Neural cell (in vitro differentiated cells): ENCODE data around the gene HS3ST5. TPM values are rescaled to one million over a fixed set of nuclear protein-coding genes. Genes with fewer than 3 reads are reported as not detected.

ENCODE experiments used
- H2AFZ ChIP-seq: fragments of 200-600, 300-800 bp; sonication (generic), shearing (Covaris generic); 2 replicates; pipeline ENCODE4 v1.6.0; 2014; ENCODE audit warnings: low read depth, mild to moderate bottlenecking, antibody characterized with exemption, low read length, moderate library complexity
- H3F3A ChIP-seq: fragments of 200-600 bp; shearing (Covaris generic); 2 replicates; pipeline ENCODE4 v1.6.1; 2016; ENCODE audit warnings: mild to moderate bottlenecking, moderate library complexity, mixed read lengths, antibody characterized with exemption, low read length; ENCODE audit not compliant: insufficient read depth, poor library complexity, severe bottlenecking
- H3K27ac ChIP-seq: fragments of 200-600, 300-800 bp; sonication (generic), shearing (Covaris generic); 2 replicates; pipeline ENCODE4 v1.5.1; 2014; ENCODE audit warnings: mild to moderate bottlenecking, low read length, moderate library complexity
- H3K27me3 ChIP-seq: fragments of 300-800, 200-600 bp; sonication (generic), shearing (Covaris generic); 2 replicates; pipeline ENCODE4 v1.6.0; 2014; ENCODE audit warnings: mild to moderate bottlenecking, low read depth, low read length, moderate library complexity; ENCODE audit not compliant: insufficient read depth
- H3K36me3 ChIP-seq: fragments of 300-800, 200-600 bp; sonication (generic), shearing (Covaris generic); 2 replicates; pipeline ENCODE4 v1.5.1; 2014; ENCODE audit warnings: mild to moderate bottlenecking, antibody characterized with exemption, low read length, moderate library complexity; ENCODE audit not compliant: insufficient read depth
- H3K4me2 ChIP-seq: fragments of 300-800, 200-600 bp; sonication (generic), shearing (Covaris generic); 2 replicates; pipeline ENCODE4 v1.6.0; 2014; ENCODE audit warnings: mild to moderate bottlenecking, low read length
- H3K4me3 ChIP-seq: fragments of 300-800, 200-600 bp; sonication (generic), shearing (Covaris generic); 2 replicates; pipeline ENCODE4 v1.5.1; 2014; ENCODE audit warnings: mild to moderate bottlenecking, low read length, moderate library complexity
- H3K79me2 ChIP-seq: fragments of 200-600 bp; shearing (Covaris generic); replicated peaks from 2 replicates; pipeline ENCODE4 v1.6.0; 2014; ENCODE audit warnings: mild to moderate bottlenecking, low read length, moderate library complexity; ENCODE audit not compliant: insufficient read depth
- H3K9ac ChIP-seq: fragments of 300-800, 200-600 bp; sonication (generic), shearing (Covaris generic); 2 replicates; pipeline ENCODE4 v1.6.1; 2016; ENCODE audit warnings: mild to moderate bottlenecking, low read length, mixed read lengths
- H3K9me2 ChIP-seq: fragments of 200-600 bp; shearing (Covaris generic); 2 replicates; pipeline ENCODE4 v1.6.1; 2016; ENCODE audit warnings: mild to moderate bottlenecking, low read length, mixed read lengths; ENCODE audit not compliant: insufficient read depth
- H3K9me3 ChIP-seq: fragments of 200-600, 300-800 bp; sonication (generic), shearing (Covaris generic); 2 replicates; pipeline ENCODE4 v1.6.1; 2016; ENCODE audit warnings: mild to moderate bottlenecking, mixed run types, low read length, moderate library complexity, mixed read lengths
- H4K20me1 ChIP-seq: fragments of 200-600 bp; shearing (Covaris generic); 2 replicates; pipeline ENCODE4 v1.6.1; 2016; ENCODE audit warnings: mild to moderate bottlenecking, mixed run types; ENCODE audit not compliant: insufficient read depth
- EP300 ChIP-seq: fragments of 450-650 bp; conservative IDR thresholded peaks from 2 replicates; pipeline ENCODE4 v1.6.1; 2014; ENCODE audit warnings: antibody characterized with exemption, mild to moderate bottlenecking, moderate library complexity; ENCODE audit not compliant: poor library complexity, severe bottlenecking
- EZH2 ChIP-seq: fragments of 200-600, 300-800 bp; shearing (Covaris generic), sonication (generic); IDR thresholded peaks from 2 replicates; pipeline ENCODE4 v1.6.1; 2014; ENCODE audit warnings: antibody characterized with exemption, low read length, borderline replicate concordance, mild to moderate bottlenecking; ENCODE audit not compliant: insufficient read depth, poor library complexity, severe bottlenecking
- MXI1 ChIP-seq: fragments of 450-650 bp; conservative IDR thresholded peaks from 2 replicates; pipeline ENCODE4 v1.6.1; 2014; ENCODE audit warnings: antibody characterized with exemption, mild to moderate bottlenecking; ENCODE audit not compliant: poor library complexity, severe bottlenecking
- POLR2AphosphoS5 ChIP-seq: IDR thresholded peaks from 2 replicates; pipeline ENCODE4 v1.6.1; 2012
- RAD21 ChIP-seq: fragments of 450-650 bp; conservative IDR thresholded peaks from 2 replicates; pipeline ENCODE4 v1.6.1; 2014; ENCODE audit warnings: antibody characterized with exemption, mild to moderate bottlenecking, moderate library complexity
- SMC3 ChIP-seq: fragments of 450-650 bp; conservative IDR thresholded peaks from 2 replicates; pipeline ENCODE4 v1.6.1; 2014; ENCODE audit warnings: antibody characterized with exemption, mild to moderate bottlenecking, moderate library complexity; ENCODE audit not compliant: poor library complexity
- TAF1 ChIP-seq: IDR thresholded peaks from 2 replicates; pipeline ENCODE4 v1.6.1; 2012; ENCODE audit warnings: low read depth
- polyA plus RNA-seq: library from polyadenylated mRNA; depleted of rRNA; stranded (reverse); fragments of >200 nt; gene quantifications from 2 replicates; pipeline ENCODE4 v1.2.3, GENCODE V29; 2014
- TF ChIP-seq, protein P1 (sequence below): IDR thresholded peaks from 2 replicates; pipeline ENCODE4 v1.6.1; 2012; ENCODE audit warnings: borderline replicate concordance
- TF ChIP-seq, protein P2 (sequence below): fragments of 450-650 bp; IDR thresholded peaks from 2 replicates; pipeline ENCODE4 v1.5.1; 2014; ENCODE audit warnings: antibody characterized with exemption, mild to moderate bottlenecking, moderate library complexity; ENCODE audit not compliant: poor library complexity, severe bottlenecking

HS3ST5 gene
- polyA plus RNA-seq, 1 donor from 2014 or later, result not detected

DNA sequence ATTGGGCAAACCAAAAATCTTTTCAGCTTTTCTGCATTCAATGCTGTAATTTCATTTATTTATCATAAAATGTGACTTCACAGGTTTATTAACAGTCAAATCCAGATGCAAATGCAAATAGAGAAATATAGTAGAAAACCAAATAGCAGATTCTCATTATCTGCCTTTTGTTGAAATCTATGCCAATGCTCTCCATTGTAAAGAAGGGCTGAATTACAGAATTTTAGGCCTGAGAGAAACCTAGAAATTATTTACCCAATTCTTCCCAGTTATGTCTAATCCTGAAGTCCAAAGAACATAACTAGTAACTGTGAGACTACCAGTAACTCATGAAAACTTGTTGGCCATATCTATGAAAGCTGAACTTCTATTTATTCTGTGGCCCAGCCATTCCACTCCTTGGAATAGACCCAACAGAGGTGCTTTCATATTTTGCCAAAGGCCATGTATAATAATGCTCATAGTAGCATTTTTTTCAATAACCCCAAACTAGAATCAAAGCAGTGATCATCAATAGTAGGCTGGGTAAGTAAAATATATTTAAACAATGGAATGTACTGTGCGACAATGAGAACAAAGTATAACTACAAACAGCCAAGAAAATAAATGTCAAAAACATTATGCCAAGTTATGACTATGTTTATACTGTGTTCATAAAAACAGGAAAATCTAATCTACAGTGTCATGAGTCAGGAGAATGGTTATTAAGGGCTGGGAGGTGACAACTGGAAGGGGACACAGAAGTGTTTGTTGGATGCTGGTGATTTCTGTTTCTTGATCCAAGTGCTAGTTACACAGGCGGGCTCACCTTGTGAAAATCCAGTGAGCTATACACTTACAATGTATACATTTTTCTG is 183.8 kb downstream of the HS3ST5 start:
- Histone ChIP-seq H3K79me2 (no peaks in the 10 kb centered on the region), H3K9ac (no peak overlapping the region), H3K9me3 (no peaks in the 10 kb centered on the region), H3K27me3 (no peaks in the 10 kb centered on the region), H3K4me2 (no peak overlapping the region), H3F3A (no peaks in the 10 kb centered on the region), H3K36me3 (no peaks in the 10 kb centered on the region), H3K9me2 (no peaks in the 10 kb centered on the region), H4K20me1 (no peaks in the 10 kb centered on the region), H3K27ac (peak overlapping the region; percentile 62), H3K4me3 (no peak overlapping the region), H2AFZ (no peak overlapping the region)
- TF ChIP-seq EZH2, result no peak
- TF ChIP-seq, protein P1, sequence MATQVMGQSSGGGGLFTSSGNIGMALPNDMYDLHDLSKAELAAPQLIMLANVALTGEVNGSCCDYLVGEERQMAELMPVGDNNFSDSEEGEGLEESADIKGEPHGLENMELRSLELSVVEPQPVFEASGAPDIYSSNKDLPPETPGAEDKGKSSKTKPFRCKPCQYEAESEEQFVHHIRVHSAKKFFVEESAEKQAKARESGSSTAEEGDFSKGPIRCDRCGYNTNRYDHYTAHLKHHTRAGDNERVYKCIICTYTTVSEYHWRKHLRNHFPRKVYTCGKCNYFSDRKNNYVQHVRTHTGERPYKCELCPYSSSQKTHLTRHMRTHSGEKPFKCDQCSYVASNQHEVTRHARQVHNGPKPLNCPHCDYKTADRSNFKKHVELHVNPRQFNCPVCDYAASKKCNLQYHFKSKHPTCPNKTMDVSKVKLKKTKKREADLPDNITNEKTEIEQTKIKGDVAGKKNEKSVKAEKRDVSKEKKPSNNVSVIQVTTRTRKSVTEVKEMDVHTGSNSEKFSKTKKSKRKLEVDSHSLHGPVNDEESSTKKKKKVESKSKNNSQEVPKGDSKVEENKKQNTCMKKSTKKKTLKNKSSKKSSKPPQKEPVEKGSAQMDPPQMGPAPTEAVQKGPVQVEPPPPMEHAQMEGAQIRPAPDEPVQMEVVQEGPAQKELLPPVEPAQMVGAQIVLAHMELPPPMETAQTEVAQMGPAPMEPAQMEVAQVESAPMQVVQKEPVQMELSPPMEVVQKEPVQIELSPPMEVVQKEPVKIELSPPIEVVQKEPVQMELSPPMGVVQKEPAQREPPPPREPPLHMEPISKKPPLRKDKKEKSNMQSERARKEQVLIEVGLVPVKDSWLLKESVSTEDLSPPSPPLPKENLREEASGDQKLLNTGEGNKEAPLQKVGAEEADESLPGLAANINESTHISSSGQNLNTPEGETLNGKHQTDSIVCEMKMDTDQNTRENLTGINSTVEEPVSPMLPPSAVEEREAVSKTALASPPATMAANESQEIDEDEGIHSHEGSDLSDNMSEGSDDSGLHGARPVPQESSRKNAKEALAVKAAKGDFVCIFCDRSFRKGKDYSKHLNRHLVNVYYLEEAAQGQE, result no peak
- no peak for TF ChIP-seq TAF1
- TF ChIP-seq, protein P2, sequence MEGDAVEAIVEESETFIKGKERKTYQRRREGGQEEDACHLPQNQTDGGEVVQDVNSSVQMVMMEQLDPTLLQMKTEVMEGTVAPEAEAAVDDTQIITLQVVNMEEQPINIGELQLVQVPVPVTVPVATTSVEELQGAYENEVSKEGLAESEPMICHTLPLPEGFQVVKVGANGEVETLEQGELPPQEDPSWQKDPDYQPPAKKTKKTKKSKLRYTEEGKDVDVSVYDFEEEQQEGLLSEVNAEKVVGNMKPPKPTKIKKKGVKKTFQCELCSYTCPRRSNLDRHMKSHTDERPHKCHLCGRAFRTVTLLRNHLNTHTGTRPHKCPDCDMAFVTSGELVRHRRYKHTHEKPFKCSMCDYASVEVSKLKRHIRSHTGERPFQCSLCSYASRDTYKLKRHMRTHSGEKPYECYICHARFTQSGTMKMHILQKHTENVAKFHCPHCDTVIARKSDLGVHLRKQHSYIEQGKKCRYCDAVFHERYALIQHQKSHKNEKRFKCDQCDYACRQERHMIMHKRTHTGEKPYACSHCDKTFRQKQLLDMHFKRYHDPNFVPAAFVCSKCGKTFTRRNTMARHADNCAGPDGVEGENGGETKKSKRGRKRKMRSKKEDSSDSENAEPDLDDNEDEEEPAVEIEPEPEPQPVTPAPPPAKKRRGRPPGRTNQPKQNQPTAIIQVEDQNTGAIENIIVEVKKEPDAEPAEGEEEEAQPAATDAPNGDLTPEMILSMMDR, result no peak

DNA sequence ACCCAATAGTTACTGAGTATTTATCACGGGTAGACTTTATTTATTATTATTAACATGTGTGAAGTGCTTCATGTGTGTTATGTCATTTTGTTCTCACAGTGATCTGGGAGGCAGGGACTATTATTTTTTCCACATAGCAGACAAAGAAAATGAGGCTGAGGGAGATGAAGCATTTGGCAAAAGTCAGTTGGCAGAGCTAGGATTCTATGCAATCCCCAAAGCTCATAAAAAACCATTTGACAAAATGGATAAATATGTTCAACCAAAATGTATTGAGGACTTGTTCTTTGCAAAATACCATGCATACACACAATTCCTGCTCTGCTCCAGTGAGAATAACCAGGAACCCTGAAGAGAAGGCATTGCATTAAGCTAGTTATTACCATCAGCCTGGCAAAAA is 184.4 kb downstream of the HS3ST5 start:
- Histone ChIP-seq H3K9ac (no peak overlapping the region), H2AFZ (no peak overlapping the region), H4K20me1 (no peaks in the 10 kb centered on the region), H3K4me2 (no peak overlapping the region), H3K9me2 (no peaks in the 10 kb centered on the region), H3K27me3 (no peaks in the 10 kb centered on the region), H3K79me2 (no peaks in the 10 kb centered on the region), H3K27ac (peak overlapping the region; percentile 62), H3F3A (no peaks in the 10 kb centered on the region), H3K36me3 (no peaks in the 10 kb centered on the region), H3K4me3 (no peak overlapping the region), H3K9me3 (no peaks in the 10 kb centered on the region)
- TF ChIP-seq, protein P2, result no peak
- TF ChIP-seq EP300 (no peak), RAD21 (no peak), TAF1 (no peak), SMC3 (no peak), POLR2AphosphoS5 (no peak), MXI1 (no peak), EZH2 (no peak)
- TF ChIP-seq, protein P1, result no peak
